GM19452 (cell line): ENCODE measurements around the gene LRRC71.

ENCODE experiments used
- ATAC-seq: cut with Tn5 transposase; IDR thresholded peaks from one replicate; pipeline ENCODE4 v1.9.1; 2021; ENCODE audit not compliant: unreplicated experiment

Gene LRRC71

DNA sequence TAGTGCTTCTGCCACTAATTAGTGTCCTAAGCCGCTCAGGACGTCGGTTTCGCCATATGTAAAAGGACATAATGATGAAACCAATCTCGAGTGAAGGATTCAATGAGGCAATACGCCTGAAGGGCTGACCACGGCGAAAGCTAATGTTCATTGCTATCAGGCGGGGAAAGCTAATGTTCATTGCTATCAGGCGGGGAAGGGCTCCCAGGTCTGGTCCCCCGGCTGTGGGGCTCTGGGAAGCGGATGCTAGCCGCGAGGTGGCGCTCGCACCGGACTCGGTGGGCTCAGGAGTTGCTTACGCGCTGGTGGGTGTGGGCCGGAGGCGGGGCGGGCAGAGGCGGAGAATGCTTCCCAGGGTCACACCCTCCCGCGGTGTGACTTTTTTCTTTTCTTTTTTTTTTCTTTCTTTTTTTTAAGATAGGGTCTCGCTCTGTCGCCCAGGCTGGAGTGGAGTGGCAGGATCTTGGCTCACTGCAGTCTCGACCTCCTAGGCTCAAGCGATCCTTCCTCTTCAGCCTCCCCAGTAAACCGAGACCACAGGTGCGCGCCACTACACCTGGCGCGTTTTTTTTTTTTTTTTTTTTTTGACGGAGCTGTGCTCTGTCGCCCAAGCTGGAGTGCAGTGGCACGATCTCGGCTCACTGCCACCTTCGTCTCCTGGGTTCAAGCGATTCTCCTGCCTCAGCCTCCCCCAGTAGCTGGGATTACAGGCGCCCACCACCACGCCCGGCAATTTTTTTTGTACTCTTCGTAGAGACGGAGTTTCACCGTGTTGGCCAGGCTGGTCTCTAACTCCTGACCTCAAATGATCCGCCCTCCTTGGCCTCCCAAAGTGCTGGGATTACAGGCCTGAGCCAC is 28.0 kb upstream of the LRRC71 start:
- no peak for ATAC-seq

GRCh38 chr1:156893048-156893953 is 27.1 kb upstream of the LRRC71 start, which contains the start of gene PEAR1:
Gene PEAR1 (plus strand): TSS chr1:156893718. CDS start chr1:156903927, 10,209 bp downstream.
- ATAC-seq = no peak

DNA sequence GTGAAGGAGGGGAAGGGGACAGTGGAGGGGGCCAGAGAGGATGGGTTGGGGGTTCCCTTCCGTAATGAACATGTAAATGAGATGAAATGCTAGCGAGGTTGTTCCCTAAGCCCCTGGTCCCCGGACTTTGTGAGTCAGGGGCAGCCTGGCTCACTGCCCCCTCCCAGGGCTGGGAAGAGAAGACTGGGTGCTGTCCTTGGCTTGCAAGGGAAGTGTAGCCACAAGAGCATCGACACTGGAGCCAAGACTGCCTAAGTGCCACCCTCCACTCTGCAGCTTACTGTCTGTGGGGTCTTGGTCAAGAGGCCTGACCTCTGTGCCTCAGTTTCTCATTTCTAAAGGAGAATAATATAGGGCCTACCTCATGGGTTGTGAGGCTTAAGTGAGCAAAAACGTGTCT is 26.4 kb upstream of the LRRC71 start:
- ATAC-seq = no peak

- ATAC-seq = no peak
These were observed 25.5 kb upstream of the LRRC71 start for GRCh38 chr1:156894711-156895454.

GRCh38 chr1:156895455-156895812 is 25.0 kb upstream of the LRRC71 start:
- ATAC-seq = no peak

- no peak for ATAC-seq
These were observed 24.5 kb upstream of the LRRC71 start for GRCh38 chr1:156895927-156896326.

DNA sequence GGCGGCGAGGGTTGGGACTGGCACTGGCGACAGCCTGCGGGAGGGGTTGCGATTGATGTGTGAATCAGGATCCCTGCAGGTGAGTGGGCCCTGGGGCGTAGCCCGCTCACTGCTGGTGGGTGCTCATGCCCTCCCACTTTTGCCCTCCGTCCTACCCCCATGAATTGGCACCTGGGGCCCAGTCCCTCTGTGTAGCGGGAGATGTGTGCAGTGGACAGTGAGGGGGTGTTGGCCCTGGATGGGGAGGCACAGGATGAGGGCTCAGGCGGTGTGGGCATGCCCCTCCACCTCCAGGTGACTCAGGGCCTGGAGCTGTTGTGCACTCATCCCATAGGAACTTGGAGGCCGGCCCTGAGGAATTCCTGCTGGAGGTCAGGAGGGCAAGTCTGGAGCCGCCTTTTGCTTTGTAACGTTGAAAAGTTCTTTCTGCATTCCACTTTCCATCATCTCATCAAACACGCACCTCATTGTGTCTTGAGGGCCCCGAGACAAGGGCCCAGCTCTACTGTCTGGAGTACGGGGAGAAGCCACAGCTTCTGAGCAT is 23.9 kb upstream of the LRRC71 start:
- no peak for ATAC-seq

DNA sequence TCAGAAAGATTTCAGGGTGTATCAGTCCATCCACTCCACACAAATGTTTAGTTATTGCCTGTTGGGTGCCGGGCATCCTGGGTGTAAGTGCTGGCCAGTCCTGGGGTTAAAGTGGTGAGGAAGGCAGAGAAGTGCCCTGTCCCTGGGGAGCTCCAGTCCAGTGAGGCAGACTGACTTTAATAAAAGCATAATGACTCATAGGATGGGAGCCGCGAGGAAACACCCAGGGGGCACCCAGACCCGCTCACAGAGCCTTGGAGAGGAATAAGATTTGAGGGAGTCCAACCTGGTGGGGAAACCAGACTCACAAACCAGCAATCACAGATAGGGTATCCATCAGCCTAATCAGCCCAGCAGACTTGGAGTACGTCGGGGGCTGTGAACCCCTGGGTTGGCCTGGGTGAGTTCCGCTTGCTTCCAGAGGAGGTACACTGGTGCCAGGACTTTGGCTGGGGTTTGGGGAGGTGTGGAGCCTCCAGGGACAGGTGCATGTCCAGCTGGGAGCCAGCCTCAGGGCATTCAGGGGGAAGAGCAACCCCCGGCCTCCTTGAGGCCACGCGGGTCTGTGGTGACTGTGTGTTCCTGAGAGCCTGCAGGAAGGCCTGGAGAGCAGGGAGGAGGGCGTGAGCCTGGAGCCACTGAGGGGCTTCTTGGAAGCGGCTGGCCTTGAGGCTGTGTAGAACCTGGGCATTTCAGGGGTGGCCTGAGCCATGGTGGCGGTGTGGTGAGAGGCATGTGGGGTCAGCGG is 23.2 kb upstream of the LRRC71 start:
- ATAC-seq = no peak

- ATAC-seq = no peak
These were observed 22.3 kb upstream of the LRRC71 start for GRCh38 chr1:156898161-156898566.

GRCh38 chr1:156898971-156899664 is 21.3 kb upstream of the LRRC71 start:
- ATAC-seq = no peak

GRCh38 chr1:156899956-156900718 is 20.3 kb upstream of the LRRC71 start:
- ATAC-seq = no peak

DNA sequence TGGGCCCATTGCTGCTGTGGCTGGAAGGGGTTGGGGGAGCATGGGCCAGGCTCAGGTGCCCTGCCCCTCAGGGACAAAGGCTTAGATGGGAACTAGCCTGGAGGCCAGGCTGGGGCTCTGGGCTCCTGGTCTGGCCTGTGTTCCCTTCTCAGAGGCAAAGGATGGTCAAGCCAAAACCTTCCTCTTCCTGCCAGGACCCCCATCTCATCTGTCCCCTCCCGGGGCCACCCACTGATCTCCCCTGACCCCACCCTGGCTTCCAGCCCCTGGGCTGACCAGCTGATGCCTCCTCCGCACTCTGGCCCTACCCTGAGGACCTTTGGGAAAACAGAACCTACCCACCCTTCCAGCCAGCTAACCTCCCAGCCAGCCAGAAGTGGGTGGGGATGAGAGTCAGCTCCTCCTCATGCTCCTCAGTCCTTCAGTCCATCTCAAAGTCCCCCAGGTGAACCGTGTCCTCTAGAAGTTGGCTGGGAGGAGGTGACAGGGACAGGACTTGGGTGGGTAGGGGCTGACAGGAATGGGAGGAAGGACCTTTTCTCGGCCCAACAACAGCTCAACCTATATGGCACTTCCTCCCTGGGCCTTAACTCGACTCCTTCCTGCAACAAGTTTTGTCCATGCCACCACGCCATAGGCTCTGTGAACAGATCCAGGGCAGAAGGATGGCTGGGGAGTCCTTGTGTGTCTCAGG is 19.4 kb upstream of the LRRC71 start:
- ATAC-seq = no peak

- no peak for ATAC-seq
These were observed 18.9 kb upstream of the LRRC71 start for GRCh38 chr1:156901590-156901900.

- ATAC-seq = no peak
These were observed 18.2 kb upstream of the LRRC71 start for GRCh38 chr1:156901966-156902915.

DNA sequence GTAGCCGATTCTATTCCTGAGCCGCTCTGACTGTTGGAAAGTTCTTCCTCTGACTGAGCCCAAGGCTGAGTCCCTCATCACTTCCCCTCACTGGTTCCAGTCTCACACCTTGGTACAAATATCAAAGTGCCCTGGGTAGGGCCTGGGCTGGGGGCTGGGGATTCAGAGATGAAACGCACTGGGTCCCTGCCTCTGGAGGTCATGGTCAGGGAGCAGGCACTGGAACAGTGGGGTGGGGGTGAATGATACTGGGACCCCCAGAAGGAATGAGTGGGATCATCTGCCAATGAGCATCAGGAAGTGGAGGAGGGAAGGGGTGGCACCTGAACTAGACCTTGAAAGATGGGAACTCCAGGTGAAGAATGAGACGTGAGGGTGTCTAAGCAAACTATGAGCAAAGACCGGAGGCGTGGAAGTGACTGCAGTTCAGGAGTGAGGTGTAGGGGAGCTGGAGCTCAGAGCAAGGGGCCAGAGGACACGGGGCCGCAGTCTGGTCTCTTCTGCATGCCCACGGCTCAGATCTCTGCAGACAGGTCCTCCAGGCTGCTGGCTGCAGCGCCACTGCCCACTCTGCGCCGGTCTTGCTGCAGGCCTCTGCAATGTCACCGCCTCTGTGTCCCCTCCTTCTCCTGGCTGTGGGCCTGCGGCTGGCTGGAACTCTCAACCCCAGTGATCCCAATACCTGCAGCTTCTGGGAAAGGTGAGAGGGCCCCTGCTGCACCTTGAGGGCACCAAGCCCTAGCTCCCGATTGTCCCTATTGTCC is 16.9 kb upstream of the LRRC71 start:
- no peak for ATAC-seq

DNA sequence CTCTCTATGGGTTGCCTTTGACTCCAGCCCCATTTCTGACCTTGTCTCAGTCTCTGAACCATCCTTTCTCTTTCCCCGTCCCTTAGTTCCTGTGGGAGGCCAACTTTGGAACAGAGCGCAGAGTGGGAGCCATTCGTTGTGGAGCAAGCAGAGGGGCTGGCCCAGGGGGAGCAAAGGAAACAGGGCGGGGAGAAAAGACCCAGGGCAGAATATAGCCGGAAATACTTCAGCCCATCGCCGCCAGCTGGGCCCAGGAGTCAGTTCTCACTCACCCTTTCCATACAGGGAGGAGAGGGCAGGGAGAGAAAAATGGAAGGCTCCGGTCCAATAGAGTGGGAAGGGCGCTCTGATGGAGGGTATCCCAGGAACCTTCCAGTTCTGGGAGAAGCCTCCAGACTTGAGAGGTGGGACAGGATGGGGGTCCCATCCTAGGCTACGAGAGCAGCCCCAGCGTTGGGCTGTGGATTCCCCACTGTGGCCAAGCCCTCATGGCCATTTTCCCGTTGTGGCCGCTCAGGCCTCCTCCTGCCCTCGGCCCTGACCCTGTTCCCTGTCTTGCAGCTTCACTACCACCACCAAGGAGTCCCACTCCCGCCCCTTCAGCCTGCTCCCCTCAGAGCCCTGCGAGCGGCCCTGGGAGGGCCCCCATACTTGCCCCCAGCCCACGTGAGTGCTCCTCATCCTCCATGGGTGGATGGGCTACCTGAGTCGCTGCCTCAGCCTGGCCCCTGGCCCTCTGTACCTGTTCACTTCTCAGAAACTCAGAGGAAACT is 16.1 kb upstream of the LRRC71 start:
- ATAC-seq = no peak
